HG03432 (cell line): Measurements from ENCODE around the gene TNNT3.
A peak's percentile ranks its signal among the peaks of the same experiment; 100 is the strongest.
"Not testable (repeated sequence)": the region's sequence is repeated elsewhere in the genome, so short reads cannot be mapped to it uniquely, and the experiment has no call there.

Experiments used
- ATAC-seq: cut with Tn5 transposase; IDR thresholded peaks from one replicate; pipeline ENCODE4 v1.9.1; 2021; ENCODE audit warnings: mild to moderate bottlenecking, moderate library complexity; ENCODE audit not compliant: unreplicated experiment

TNNT3 gene

GRCh38 chr11:1880746-1881441, 38.6 kb upstream of the TNNT3 start:
- no peak for ATAC-seq

- peak; percentile 41 for ATAC-seq
Measured at GRCh38 chr11:1881442-1882264, 37.9 kb upstream of the TNNT3 start.

GRCh38 chr11:1882265-1883238, 37.0 kb upstream of the TNNT3 start:
- peak; percentile 74 for ATAC-seq

- no peak for ATAC-seq
Measured at GRCh38 chr11:1883346-1884302, 35.9 kb upstream of the TNNT3 start.

- ATAC-seq, result no peak
Measured at GRCh38 chr11:1884303-1884700, 35.2 kb upstream of the TNNT3 start.

- not testable (repeated sequence) for ATAC-seq
Measured at GRCh38 chr11:1886551-1886950, 33.0 kb upstream of the TNNT3 start.

- no peak for ATAC-seq
Measured at GRCh38 chr11:1887451-1888346, 31.8 kb upstream of the TNNT3 start.

GRCh38 chr11:1888347-1888753, 31.2 kb upstream of the TNNT3 start:
- no peak for ATAC-seq

GRCh38 chr11:1888811-1889210, 30.7 kb upstream of the TNNT3 start:
- ATAC-seq, result no peak

- no peak for ATAC-seq
Measured at GRCh38 chr11:1889224-1889930, 30.1 kb upstream of the TNNT3 start.

GRCh38 chr11:1889941-1890855, 29.3 kb upstream of the TNNT3 start:
- no peak for ATAC-seq

- no peak for ATAC-seq
Measured at GRCh38 chr11:1890856-1891830, 28.4 kb upstream of the TNNT3 start.

- ATAC-seq, result no peak
Measured at GRCh38 chr11:1891831-1892115, 27.7 kb upstream of the TNNT3 start, which contains the start of gene PRR33. Gene PRR33 (minus strand): TSS chr11:1891895. CDS start chr11:1890584, 1,311 bp downstream.

GRCh38 chr11:1892116-1892515, 27.4 kb upstream of the TNNT3 start:
- ATAC-seq, result no peak

- no peak for ATAC-seq
Measured at GRCh38 chr11:1892558-1892957, 26.9 kb upstream of the TNNT3 start.
